Type B pancreatic cell (in vitro differentiated cells): Measurements from ENCODE around the gene SPINT4. TPM values are rescaled to one million over a fixed set of nuclear protein-coding genes. Genes with fewer than 3 reads are reported as not detected.
A peak's percentile ranks its signal among the peaks of the same experiment; 100 is the strongest.
"Not testable (repeated sequence)": the region's sequence is repeated elsewhere in the genome, so short reads cannot be mapped to it uniquely, and the experiment has no call there.

Experiments used
- DNase-seq: peaks from one replicate; pipeline ENCODE4 v3.0.0; 2021; ENCODE audit warnings: mixed read lengths; ENCODE audit not compliant: unreplicated experiment; ENCODE audit errors: extremely low spot score
- H3K27ac Mint-ChIP-seq: 2 replicates; pipeline ENCODE4 v1.8.0; 2021; ENCODE audit warnings: mild to moderate bottlenecking, mixed read lengths
- H3K27me3 Mint-ChIP-seq: 2 replicates; pipeline ENCODE4 v1.8.0; 2021; ENCODE audit warnings: mixed read lengths
- H3K36me3 Mint-ChIP-seq: 2 replicates; pipeline ENCODE4 v1.8.0; 2021; ENCODE audit warnings: mixed read lengths
- H3K4me1 Mint-ChIP-seq: one replicate; pipeline ENCODE4 v1.8.0; 2021; ENCODE audit warnings: mixed read lengths; ENCODE audit not compliant: unreplicated experiment
- H3K4me3 Mint-ChIP-seq: 2 replicates; pipeline ENCODE4 v1.8.0; 2021; ENCODE audit warnings: mild to moderate bottlenecking, mixed read lengths
- H3K9me3 Mint-ChIP-seq: 2 replicates; pipeline ENCODE4 v1.8.0; 2021; ENCODE audit warnings: mixed read lengths
- total RNA-seq: library from RNA; stranded (reverse); gene quantifications from 2 replicates; pipeline ENCODE4 v1.2.1, GENCODE V29; 2021; ENCODE audit warnings: low replicate concordance
- TF ChIP-seq, protein P1 (sequence below): fragments of 200-600 bp; sonication (generic); conservative IDR thresholded peaks from 2 replicates; pipeline ENCODE4 v1.5.0; 2021; ENCODE audit warnings: antibody characterized with exemption, mild to moderate bottlenecking

SPINT4 gene
- total RNA-seq, 1 donor from 2014 or later, result not detected

DNA sequence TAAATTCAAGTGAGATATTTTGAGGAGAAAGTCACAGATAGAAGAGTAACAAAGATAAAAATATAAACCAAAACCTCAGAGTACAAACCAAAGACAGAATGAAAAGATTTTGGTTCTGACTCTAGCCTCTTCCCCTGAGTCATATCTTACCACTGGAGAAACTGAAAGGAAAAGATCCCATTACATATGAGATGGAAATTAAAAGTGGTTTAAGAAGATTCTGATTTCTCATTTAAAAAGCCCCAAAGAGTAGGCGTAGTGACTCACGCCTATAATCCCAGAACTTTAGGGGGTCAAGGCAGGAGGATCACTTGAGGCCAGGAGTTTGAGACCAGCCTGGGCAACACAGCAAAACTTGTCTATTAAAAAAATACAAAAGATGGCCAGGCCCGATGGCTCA is 30.6 kb downstream of the SPINT4 start:
- no peak for DNase-seq
- Mint-ChIP-seq H3K4me3 (no peak overlapping the region), H3K9me3 (peaks cover 11% of the 10 kb centered on the region), H3K27ac (no peak overlapping the region), H3K27me3 (peaks cover 10% of the 10 kb centered on the region), H3K36me3 (no peaks in the 10 kb centered on the region), H3K4me1 (no peaks in the 10 kb centered on the region)
- TF ChIP-seq, protein P1, sequence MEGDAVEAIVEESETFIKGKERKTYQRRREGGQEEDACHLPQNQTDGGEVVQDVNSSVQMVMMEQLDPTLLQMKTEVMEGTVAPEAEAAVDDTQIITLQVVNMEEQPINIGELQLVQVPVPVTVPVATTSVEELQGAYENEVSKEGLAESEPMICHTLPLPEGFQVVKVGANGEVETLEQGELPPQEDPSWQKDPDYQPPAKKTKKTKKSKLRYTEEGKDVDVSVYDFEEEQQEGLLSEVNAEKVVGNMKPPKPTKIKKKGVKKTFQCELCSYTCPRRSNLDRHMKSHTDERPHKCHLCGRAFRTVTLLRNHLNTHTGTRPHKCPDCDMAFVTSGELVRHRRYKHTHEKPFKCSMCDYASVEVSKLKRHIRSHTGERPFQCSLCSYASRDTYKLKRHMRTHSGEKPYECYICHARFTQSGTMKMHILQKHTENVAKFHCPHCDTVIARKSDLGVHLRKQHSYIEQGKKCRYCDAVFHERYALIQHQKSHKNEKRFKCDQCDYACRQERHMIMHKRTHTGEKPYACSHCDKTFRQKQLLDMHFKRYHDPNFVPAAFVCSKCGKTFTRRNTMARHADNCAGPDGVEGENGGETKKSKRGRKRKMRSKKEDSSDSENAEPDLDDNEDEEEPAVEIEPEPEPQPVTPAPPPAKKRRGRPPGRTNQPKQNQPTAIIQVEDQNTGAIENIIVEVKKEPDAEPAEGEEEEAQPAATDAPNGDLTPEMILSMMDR, result no peak

DNA sequence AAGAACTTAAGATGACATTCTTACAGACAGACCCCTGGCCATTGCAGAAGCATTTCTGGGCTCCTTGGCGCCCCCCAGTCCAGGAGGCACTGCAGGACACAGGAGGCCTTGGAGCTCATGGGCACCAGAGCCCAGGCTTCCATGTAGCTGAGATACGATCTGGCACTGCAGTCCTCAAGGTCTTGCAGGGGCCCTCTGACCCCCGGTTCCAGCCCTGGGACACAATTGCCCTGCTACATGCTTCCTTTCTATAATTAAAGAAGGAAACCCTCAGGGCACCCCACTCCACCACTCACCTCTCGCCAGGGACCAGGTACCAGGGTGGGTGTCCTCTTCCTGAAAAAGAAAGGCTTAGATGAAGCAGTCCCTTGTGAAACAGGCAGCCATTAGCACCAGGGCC is 35.9 kb downstream of the SPINT4 start:
- no peaks in the 10 kb centered on the region for H3K36me3 Mint-ChIP-seq
- peaks cover 4% of the 10 kb centered on the region for H3K27me3 Mint-ChIP-seq
- TF ChIP-seq, protein P1, result no peak
- no peaks in the 10 kb centered on the region for H3K4me1 Mint-ChIP-seq
- no peak overlapping the region for H3K4me3 Mint-ChIP-seq
- DNase-seq, result no peak
- no peak overlapping the region for H3K27ac Mint-ChIP-seq
- peaks cover 11% of the 10 kb centered on the region for H3K9me3 Mint-ChIP-seq

DNA sequence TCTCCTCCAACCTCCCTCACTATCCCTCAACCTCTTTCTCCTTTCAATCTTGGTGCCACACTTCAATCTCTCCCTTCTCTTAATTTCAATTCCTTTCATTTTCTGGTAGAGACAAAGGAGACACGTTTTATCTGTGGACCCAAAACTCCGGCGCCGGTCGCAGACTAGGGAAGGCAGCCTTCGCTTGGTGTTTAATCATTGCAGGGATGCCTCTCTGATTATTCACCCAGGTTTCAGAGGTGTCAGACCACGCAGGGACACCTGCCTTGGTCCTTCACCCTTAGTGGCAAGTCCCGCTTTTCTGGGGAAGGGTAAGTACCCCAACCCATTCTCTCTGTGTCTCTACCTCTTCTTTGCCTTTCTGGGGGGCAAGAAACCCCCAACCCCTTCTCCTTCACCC is 37.8 kb downstream of the SPINT4 start:
- not testable (repeated sequence) for H3K4me3 Mint-ChIP-seq, DNase-seq, H3K36me3 Mint-ChIP-seq, H3K9me3 Mint-ChIP-seq, H3K27me3 Mint-ChIP-seq, H3K27ac Mint-ChIP-seq, H3K4me1 Mint-ChIP-seq

DNA sequence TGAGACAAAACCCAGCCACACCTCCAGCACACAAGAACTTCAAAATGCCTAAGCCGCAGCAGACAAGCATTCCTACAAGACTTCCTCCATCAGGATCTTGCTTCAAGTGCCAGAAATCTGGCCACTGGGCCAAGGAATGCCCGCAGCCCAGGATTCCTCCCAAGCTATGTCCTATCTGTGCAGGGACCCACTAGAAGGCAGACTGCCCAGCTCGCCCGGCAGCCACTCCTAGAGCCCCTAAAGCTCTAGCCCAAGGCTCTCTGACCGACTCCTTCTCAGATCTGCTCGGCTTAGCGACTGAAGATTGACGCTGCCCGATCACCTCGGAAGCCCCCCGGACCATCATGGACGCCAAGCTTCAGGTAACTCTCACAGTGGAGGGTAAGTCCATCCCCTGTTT is 39.8 kb downstream of the SPINT4 start:
- peak; percentile 37 for DNase-seq
- not testable (repeated sequence) for H3K27ac Mint-ChIP-seq, H3K36me3 Mint-ChIP-seq, H3K4me3 Mint-ChIP-seq, H3K27me3 Mint-ChIP-seq, H3K9me3 Mint-ChIP-seq, H3K4me1 Mint-ChIP-seq

DNA sequence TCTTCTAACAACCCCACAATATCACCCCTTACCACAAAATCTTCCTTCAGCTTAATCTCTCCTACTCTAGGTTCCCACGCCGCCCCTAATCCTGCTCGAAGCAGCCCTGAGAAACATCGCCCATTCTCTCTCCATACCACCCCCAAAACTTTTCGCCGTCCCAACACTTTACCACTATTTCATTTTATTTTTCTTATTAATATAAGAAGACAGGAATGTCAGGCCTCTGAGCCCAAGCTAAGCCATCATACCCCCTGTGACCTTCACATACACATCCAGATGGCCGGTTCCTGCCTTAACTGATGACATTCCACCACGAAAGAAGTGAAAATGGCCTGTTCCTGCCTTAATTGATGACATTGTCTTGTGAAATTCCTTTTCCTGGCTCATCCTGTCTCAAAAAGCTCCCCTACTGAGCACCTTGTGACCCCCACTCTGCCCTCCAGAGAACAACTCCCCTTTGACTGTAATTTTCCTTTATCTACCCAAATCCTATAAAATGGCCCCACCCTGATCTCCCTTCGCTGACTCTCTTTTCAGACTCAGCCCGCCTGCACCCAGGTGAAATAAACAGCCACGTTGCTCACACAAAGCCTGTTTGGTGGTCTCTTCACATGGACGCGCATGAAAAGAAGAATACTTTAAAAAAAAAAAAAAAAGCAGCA is 42.6 kb downstream of the SPINT4 start:
- H3K9me3 Mint-ChIP-seq, H3K4me1 Mint-ChIP-seq, DNase-seq, H3K36me3 Mint-ChIP-seq, H3K27ac Mint-ChIP-seq, H3K4me3 Mint-ChIP-seq, H3K27me3 Mint-ChIP-seq: not testable (repeated sequence)

DNA sequence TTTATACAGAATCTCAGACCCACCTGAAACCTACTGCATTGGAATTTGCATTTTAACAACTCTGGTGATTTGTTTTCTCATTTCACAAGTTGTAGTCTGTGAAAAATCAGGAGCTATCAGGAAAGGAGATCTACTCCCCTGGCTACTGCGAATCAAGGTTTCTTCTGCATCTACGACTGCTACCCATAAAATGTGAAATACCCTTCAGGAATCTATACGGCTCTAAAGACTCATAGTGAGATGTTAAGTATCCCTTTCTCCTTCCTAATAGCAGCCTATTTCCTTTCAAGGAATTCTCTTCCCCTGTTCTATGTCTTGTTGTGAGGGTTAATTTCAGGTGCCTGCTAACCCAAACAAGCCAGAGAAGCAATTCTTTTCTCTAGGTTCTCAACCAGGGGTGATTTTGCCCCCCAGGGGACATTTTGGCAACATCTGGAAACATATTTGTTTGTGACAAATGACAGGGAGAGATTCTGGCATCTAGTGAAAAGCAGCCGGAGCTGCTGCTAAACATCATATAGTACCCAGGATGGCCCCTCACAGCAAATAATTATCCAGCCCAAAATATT is 43.2 kb downstream of the SPINT4 start:
- DNase-seq, result no peak
- no peak overlapping the region for H3K27ac Mint-ChIP-seq
- TF ChIP-seq, protein P1, result no peak
- H3K4me3 Mint-ChIP-seq, result no peak overlapping the region
- H3K27me3 Mint-ChIP-seq, result peaks cover 4% of the 10 kb centered on the region
- peaks cover 7% of the 10 kb centered on the region for H3K4me1 Mint-ChIP-seq
- H3K36me3 Mint-ChIP-seq, result no peaks in the 10 kb centered on the region
- H3K9me3 Mint-ChIP-seq, result no peaks in the 10 kb centered on the region

DNA sequence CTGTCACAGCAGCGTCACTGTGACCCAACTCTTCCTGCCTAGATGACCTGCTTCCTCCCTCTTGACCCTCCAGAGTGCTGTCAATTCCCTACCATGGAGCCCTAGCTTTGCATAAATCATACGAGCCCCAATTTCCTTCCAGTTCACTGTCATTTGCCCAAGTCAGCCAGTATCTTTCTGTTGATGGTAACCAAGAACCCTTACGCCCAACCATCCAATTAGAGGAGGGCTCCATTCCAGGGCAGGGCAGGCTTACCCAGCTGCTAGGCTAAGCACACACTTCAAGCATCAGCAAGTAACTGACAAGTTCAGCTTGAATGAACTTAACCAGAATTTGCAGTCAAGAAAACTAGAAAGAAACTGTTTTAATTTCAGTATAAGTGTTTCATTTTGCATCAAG is 43.8 kb downstream of the SPINT4 start:
- TF ChIP-seq, protein P1, result no peak
- no peak overlapping the region for H3K4me3 Mint-ChIP-seq
- H3K4me1 Mint-ChIP-seq, result peaks cover 11% of the 10 kb centered on the region
- H3K9me3 Mint-ChIP-seq, result no peaks in the 10 kb centered on the region
- H3K36me3 Mint-ChIP-seq, result no peaks in the 10 kb centered on the region
- H3K27ac Mint-ChIP-seq, result no peak overlapping the region
- no peak for DNase-seq
- H3K27me3 Mint-ChIP-seq, result peaks cover 3% of the 10 kb centered on the region
